Right lobe of liver (tissue), 6 donors: ENCODE measurements around the gene VPS35L. TPM values are rescaled to one million over a fixed set of nuclear protein-coding genes. Genes with fewer than 3 reads are reported as not detected.

Experiments
- ATAC-seq, 4 donors: fragments of 200-7000 bp; cut with Tn5 transposase; one replicate each; pipeline ENCODE4 v1.9.1; 2020; ENCODE audit warnings: mild to moderate bottlenecking in 4 of 4, moderate library complexity in 4 of 4
- DNase-seq, 3 donors: peaks; one replicate each; pipeline ENCODE4 v3.0.0-alpha.2; 2020
- H3K27ac ChIP-seq, 3 donors: fragments of 200-600 bp; one replicate each; pipeline ENCODE4 v1.8.0; 2022
- H3K27me3 ChIP-seq, 2 donors: fragments of 200-600 bp; one replicate each; pipeline ENCODE4 v1.8.0; 2022
- H3K36me3 ChIP-seq, 4 donors: fragments of 200-600 bp; sonication (generic) in 1 of 4; one replicate each; pipeline versions ENCODE4 v1.5.1 to v1.8.0; 2017 to 2022; ENCODE audit warnings: control low read depth in 1 of 4
- H3K4me1 ChIP-seq, 4 donors: fragments of 200-600 bp; sonication (generic) in 1 of 4; one replicate each; pipeline versions ENCODE4 v1.5.1 to v1.8.0; 2017 to 2022; ENCODE audit warnings: control low read depth in 1 of 4
- H3K4me3 ChIP-seq, 3 donors: fragments of 200-600 bp; one replicate each; pipeline ENCODE4 v1.8.0; 2022
- H3K9me3 ChIP-seq, 4 donors: fragments of 200-600 bp; sonication (generic) in 1 of 4; one replicate each; pipeline versions ENCODE4 v1.5.1 to v1.8.0; 2017 to 2022; ENCODE audit warnings: control low read depth in 1 of 4
- POLR2A ChIP-seq: fragments of 450-650 bp; IDR thresholded peaks from one replicate; pipeline ENCODE4 v1.6.1; 2017; ENCODE audit warnings: antibody characterized with exemption, mild to moderate bottlenecking
- WGBS: methylation state at CpG from one replicate; pipeline ENCODE4 v1.1.6; 2018; ENCODE audit warnings: low coverage, low lambda C conversion rate; ENCODE audit not compliant: insufficient coverage; ENCODE audit errors: missing lambda C conversion rate; 5-methylcytosine and 5-hydroxymethylcytosine counted together
- intact Hi-C, 2 donors: fragments of 100-400 bp; cut with DNase I; formaldehyde crosslinking; loops; one replicate each; pipeline versions ENCODE4 v1.11.2 to v1.14.1; 2022
- total RNA-seq, 6 experiments: library from RNA; depleted of rRNA in 2 of 6; stranded (reverse); fragments of >200 nt in 2 of 6; fragmentation: NEBNext Ultra II Directional in 3 of 6; extraction: Animal tissue kit (Norgen Biotek cat#: 25700) in 3 of 6; gene quantifications; one replicate each; pipeline versions ENCODE4 v1.1.0 to v1.2.4, GENCODE V29; 2016 to 2023
- TF ChIP-seq, protein P1 (sequence below), 4 donors: fragments of 200-600 bp in 3 of 4; fragments of 450-650 bp in 1 of 4; IDR thresholded peaks; one replicate each; pipeline versions ENCODE4 v1.5.1 to v1.8.0; 2016 to 2022; ENCODE audit warnings: antibody characterized with exemption in 4 of 4, mild to moderate bottlenecking in 2 of 4
- donor health status: DM: no; HTN: yes; CAD: no.
- donor health status: DM: no; HTN: no; CAD: no.
- donor health status: DM: no; HTN: no; CAD: no.
- donor health status: DM: no; HTN: yes; CAD: no.
- donor health status: DM: no; HTN: yes; CAD: no.

Gene VPS35L
- total RNA-seq, 6 experiments from 2014 or later = 19.3 to 24.3 (median 20.4) TPM

DNA sequence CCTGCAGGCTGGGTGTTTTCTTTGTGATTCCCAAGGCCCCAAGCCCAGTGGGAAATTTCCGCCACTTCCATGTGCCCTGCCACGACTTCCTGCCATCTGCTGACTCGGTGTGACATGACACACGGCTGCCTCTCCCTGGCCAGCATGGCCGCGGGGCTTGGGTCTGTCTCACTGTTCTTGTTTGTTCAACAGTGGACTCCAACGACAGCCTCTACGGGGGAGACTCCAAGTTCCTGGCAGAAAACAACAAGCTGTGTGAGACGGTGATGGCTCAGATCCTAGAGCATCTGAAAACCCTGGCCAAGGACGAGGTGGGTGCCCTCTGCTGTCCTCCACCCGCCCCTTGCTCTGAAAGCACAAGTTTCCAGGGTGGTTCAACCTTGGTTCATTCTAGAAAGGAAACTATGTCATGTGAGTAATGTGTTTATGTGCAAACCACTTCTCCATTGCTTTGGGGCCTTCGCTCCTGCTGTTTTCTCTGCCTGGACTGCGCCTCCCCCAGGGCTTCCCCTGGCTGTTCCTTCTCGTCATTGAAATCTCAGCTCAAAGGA lies 135.7 kb downstream of the VPS35L start:
- Histone ChIP-seq H3K9me3 (no peaks in the 10 kb centered on the region), H3K4me3 (no peak overlapping the region), H3K27me3 (no peaks in the 10 kb centered on the region), H3K27ac (no peak overlapping the region), H3K4me1 (peaks cover 0 to 5% (median 2%) of the 10 kb centered on the region in 4 donors), H3K36me3 (peaks cover 0 to 12% (median 0%) of the 10 kb centered on the region in 4 donors)
- intact Hi-C loops = no loop called here
- DNase-seq (peak in 1 of 3 donors; percentile 53), ATAC-seq (peak; percentile 37 to 65 (median 40))
- 80% methylated on average over 5 of the region's 14 CpGs for WGBS
- TF ChIP-seq, protein P1, sequence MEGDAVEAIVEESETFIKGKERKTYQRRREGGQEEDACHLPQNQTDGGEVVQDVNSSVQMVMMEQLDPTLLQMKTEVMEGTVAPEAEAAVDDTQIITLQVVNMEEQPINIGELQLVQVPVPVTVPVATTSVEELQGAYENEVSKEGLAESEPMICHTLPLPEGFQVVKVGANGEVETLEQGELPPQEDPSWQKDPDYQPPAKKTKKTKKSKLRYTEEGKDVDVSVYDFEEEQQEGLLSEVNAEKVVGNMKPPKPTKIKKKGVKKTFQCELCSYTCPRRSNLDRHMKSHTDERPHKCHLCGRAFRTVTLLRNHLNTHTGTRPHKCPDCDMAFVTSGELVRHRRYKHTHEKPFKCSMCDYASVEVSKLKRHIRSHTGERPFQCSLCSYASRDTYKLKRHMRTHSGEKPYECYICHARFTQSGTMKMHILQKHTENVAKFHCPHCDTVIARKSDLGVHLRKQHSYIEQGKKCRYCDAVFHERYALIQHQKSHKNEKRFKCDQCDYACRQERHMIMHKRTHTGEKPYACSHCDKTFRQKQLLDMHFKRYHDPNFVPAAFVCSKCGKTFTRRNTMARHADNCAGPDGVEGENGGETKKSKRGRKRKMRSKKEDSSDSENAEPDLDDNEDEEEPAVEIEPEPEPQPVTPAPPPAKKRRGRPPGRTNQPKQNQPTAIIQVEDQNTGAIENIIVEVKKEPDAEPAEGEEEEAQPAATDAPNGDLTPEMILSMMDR (IDR thresholded peaks at IDR 0.05) = no peak
- TF ChIP-seq POLR2A = no peak

DNA sequence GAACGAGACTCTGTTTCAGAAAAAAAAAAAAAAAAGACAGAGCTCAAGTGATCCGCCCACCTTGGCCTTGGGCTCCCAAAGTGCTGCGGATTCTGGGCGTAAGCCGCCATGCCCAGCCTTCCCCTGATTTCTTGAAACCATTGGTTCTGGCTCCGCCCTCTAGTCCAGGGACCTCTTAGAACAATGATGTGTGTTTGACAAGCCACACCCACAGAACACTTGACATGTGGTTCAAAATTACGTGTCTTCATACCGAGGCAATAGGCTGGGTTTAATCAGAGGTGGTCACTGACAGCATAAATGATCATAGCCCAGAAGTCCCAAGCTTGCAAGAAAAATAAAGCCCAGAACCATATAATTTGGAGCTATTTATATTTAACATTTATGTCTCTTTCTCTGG lies 139.5 kb downstream of the VPS35L start:
- Histone ChIP-seq H3K27ac (no peak overlapping the region), H3K36me3 (peaks cover 0 to 8% (median 0%) of the 10 kb centered on the region in 4 donors)
- no peak for ATAC-seq

DNA sequence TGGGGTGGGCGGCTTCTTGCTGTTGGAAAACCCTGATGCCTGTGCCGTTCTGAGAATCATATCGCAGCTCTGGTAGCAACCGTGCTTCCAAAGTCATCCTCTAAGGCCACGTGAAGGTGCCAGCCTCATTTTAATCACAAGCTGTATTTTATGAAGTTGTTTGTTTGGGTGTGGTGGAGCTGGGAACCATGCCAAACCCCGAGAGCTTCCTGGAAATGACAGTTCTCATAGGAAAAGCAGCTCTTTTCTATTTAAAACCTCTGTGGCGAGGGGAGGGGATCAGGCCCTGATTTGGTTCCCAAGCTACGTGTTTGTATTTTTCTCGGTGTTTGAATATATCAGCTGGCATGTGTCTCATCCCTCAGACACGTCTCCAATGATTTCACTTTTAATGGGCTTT lies 140.8 kb downstream of the VPS35L start:
- peak overlapping the region; percentile 7 to 37 (median 11) for H3K27ac ChIP-seq
- no peak for TF ChIP-seq POLR2A
- TF ChIP-seq, protein P1 (IDR thresholded peaks at IDR 0.05) = no peak
- DNase-seq (peak; percentile 60 to 74 (median 66)), ATAC-seq (peak; percentile 14 to 46 (median 34))
- H3K9me3 ChIP-seq = no peaks in the 10 kb centered on the region
- intact Hi-C loops = no loop called here
- peaks cover 0 to 41% (median 14%) of the 10 kb centered on the region in 4 donors for H3K4me1 ChIP-seq
- whole genome bisulfite sequencing = 19% methylated on average over 8 of the region's 10 CpGs
- H3K36me3 ChIP-seq = peaks cover 0 to 8% (median 0%) of the 10 kb centered on the region in 4 donors
- H3K4me3 ChIP-seq = no peak overlapping the region
- H3K27me3 ChIP-seq = no peaks in the 10 kb centered on the region

More for the DNA sequence above, 139.5 kb downstream of the VPS35L start:
- no peaks in the 10 kb centered on the region for H3K27me3 ChIP-seq
- intact Hi-C loops = no loop called here
- 89% methylated on average over 6 of the region's 8 CpGs for WGBS
- TF ChIP-seq, protein P1 (IDR thresholded peaks at IDR 0.05) = no peak
- no peak for TF ChIP-seq POLR2A
- no peak for DNase-seq
- no peak overlapping the region for H3K4me3 ChIP-seq
- H3K9me3 ChIP-seq = no peaks in the 10 kb centered on the region
- peaks cover 0 to 32% (median 11%) of the 10 kb centered on the region in 4 donors for H3K4me1 ChIP-seq

DNA sequence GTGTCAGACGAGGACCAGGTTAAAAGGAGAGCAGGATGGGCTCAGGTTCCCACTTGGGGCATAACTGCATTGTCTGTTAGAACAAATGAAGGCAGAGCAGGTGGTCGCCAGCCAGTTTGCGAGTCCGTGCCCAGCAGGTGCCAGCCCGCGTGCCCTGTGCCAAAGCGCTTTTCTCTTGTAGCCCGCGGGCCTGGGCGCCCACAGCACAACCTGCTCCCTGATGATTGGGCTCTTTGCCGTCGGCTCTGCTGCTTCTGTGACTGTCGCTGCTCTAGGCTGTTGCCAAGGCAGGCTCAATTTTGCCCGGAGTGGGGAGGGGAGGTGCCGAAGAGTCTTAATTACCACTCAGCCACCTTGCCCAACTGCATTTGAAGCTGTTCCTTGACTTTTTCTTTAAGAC lies 141.5 kb downstream of the VPS35L start:
- H3K4me3 ChIP-seq = no peak overlapping the region
- no peaks in the 10 kb centered on the region for H3K9me3 ChIP-seq
- peaks cover 0 to 41% (median 14%) of the 10 kb centered on the region in 4 donors for H3K4me1 ChIP-seq
- H3K27ac ChIP-seq = peak overlapping the region in 1 of 3 donors; percentile 11
- TF ChIP-seq, protein P1 (IDR thresholded peaks at IDR 0.05) = no peak
- TF ChIP-seq POLR2A = no peak
- 89% methylated on average over 5 of the region's 15 CpGs for WGBS
- no peaks in the 10 kb centered on the region for H3K27me3 ChIP-seq
- H3K36me3 ChIP-seq = peaks cover 0 to 8% (median 0%) of the 10 kb centered on the region in 4 donors
- intact Hi-C loops = no loop called here
- DNase-seq (peak in 1 of 3 donors; percentile 48), ATAC-seq (no peak)
